ENCODE measurements around the gene MYLK4.

MYLK4 gene

GRCh38 chr6:2772840-2773239 is 22.1 kb upstream of the MYLK4 start:
- Histone ChIP-seq H2AK5ac (ENCODE audit: low read length, severe bottlenecking) (no peak overlapping the region), H3K4me2 (ENCODE audit: low read length, poor library complexity, severe bottlenecking) (no peak overlapping the region), H3K18ac (ENCODE audit: low read depth in 1 of 2, low read length in 2 of 2) (no peak overlapping the region), H2BK5ac (ENCODE audit: low read depth, low read length, poor library complexity, severe bottlenecking) (no peak overlapping the region), H2AFZ (ENCODE audit: low read depth, low read length) (no peak overlapping the region), H2BK120ac (ENCODE audit: low read depth, low read length) (no peak overlapping the region), H3K14ac (ENCODE audit: low read length in 2 of 2) (no peak overlapping the region), H3K27ac (ENCODE audit: low read length, poor library complexity, severe bottlenecking) (no peak overlapping the region), H3K27me3 (ENCODE audit: control insufficient read depth in 1 of 2, insufficient read depth in 1 of 2, low read length in 2 of 2) (no peaks in the 10 kb centered on the region), H3K4me1 (ENCODE audit: control insufficient read depth, insufficient read depth, low read depth, low read length) (peaks cover 6% of the 10 kb centered on the region), H2BK15ac (ENCODE audit: low read depth, poor library complexity, severe bottlenecking) (no peak overlapping the region), H3K23ac (ENCODE audit: low read length in 2 of 2) (no peak overlapping the region), H3K79me1 (replicated peaks; ENCODE audit: low read length, poor library complexity, severe bottlenecking) (peaks cover 16% of the 10 kb centered on the region), H3K4ac (ENCODE audit: low read depth in 1 of 2, low read length in 2 of 2) (no peak overlapping the region), H4K91ac (ENCODE audit: low read length) (no peak overlapping the region), H3K4me3 (ENCODE audit: insufficient read depth in 1 of 2, low read depth in 1 of 2, low read length in 2 of 2) (no peak overlapping the region), H3K9ac (ENCODE audit: low read length) (no peak overlapping the region), H3K9me3 (ENCODE audit: control insufficient read depth, low read length) (no peaks in the 10 kb centered on the region), H4K8ac (ENCODE audit: low read length) (no peak overlapping the region), H2BK12ac (ENCODE audit: low read length in 2 of 2) (no peak overlapping the region), H3K36me3 (ENCODE audit: control insufficient read depth in 1 of 2, insufficient read depth in 2 of 2, low read depth in 1 of 2, low read length in 2 of 2) (peaks cover 9 to 50% of the 10 kb centered on the region in 2 experiments)
- 96% methylated on average over 3 of the region's 3 CpGs for WGBS
- DNase-seq, result no peak

- Histone ChIP-seq H3K14ac (ENCODE audit: low read length in 2 of 2) (no peak overlapping the region), H3K4me3 (ENCODE audit: insufficient read depth in 1 of 2, low read depth in 1 of 2, low read length in 2 of 2) (no peak overlapping the region), H2BK15ac (ENCODE audit: low read depth, poor library complexity, severe bottlenecking) (no peak overlapping the region), H2BK5ac (ENCODE audit: low read depth, low read length, poor library complexity, severe bottlenecking) (no peak overlapping the region), H3K36me3 (ENCODE audit: control insufficient read depth in 1 of 2, insufficient read depth in 2 of 2, low read depth in 1 of 2, low read length in 2 of 2) (peaks cover 9 to 47% of the 10 kb centered on the region in 2 experiments), H3K9ac (ENCODE audit: low read length) (no peak overlapping the region), H3K4me1 (ENCODE audit: control insufficient read depth, insufficient read depth, low read depth, low read length) (peaks cover 11% of the 10 kb centered on the region), H3K27me3 (ENCODE audit: control insufficient read depth in 1 of 2, insufficient read depth in 1 of 2, low read length in 2 of 2) (no peaks in the 10 kb centered on the region), H3K27ac (ENCODE audit: low read length, poor library complexity, severe bottlenecking) (no peak overlapping the region), H2AK5ac (ENCODE audit: low read length, severe bottlenecking) (no peak overlapping the region), H3K9me3 (ENCODE audit: control insufficient read depth, low read length) (no peaks in the 10 kb centered on the region), H3K4ac (ENCODE audit: low read depth in 1 of 2, low read length in 2 of 2) (no peak overlapping the region), H2BK120ac (ENCODE audit: low read depth, low read length) (no peak overlapping the region), H3K18ac (ENCODE audit: low read depth in 1 of 2, low read length in 2 of 2) (no peak overlapping the region), H3K23ac (ENCODE audit: low read length in 2 of 2) (no peak overlapping the region), H4K8ac (ENCODE audit: low read length) (no peak overlapping the region), H4K91ac (ENCODE audit: low read length) (no peak overlapping the region), H2AFZ (ENCODE audit: low read depth, low read length) (no peak overlapping the region), H2BK12ac (ENCODE audit: low read length in 2 of 2) (no peak overlapping the region), H3K79me1 (replicated peaks; ENCODE audit: low read length, poor library complexity, severe bottlenecking) (peaks cover 10% of the 10 kb centered on the region), H3K4me2 (ENCODE audit: low read length, poor library complexity, severe bottlenecking) (no peak overlapping the region)
- WGBS, result 98% methylated on average over 4 of the region's 4 CpGs
- DNase-seq, result no peak
These were observed 20.4 kb upstream of the MYLK4 start for GRCh38 chr6:2771079-2771478.

GRCh38 chr6:2770171-2770570 is 19.4 kb upstream of the MYLK4 start:
- WGBS, result 88% methylated on average over 10 of the region's 13 CpGs
- Histone ChIP-seq H3K79me1 (replicated peaks; ENCODE audit: low read length, poor library complexity, severe bottlenecking) (peaks cover 10% of the 10 kb centered on the region), H3K4me1 (ENCODE audit: control insufficient read depth, insufficient read depth, low read depth, low read length) (peaks cover 11% of the 10 kb centered on the region), H3K4me2 (ENCODE audit: low read length, poor library complexity, severe bottlenecking) (no peak overlapping the region), H3K4ac (ENCODE audit: low read depth in 1 of 2, low read length in 2 of 2) (no peak overlapping the region), H3K27me3 (ENCODE audit: control insufficient read depth in 1 of 2, insufficient read depth in 1 of 2, low read length in 2 of 2) (no peaks in the 10 kb centered on the region), H2BK15ac (ENCODE audit: low read depth, poor library complexity, severe bottlenecking) (no peak overlapping the region), H4K8ac (ENCODE audit: low read length) (no peak overlapping the region), H3K23ac (ENCODE audit: low read length in 2 of 2) (no peak overlapping the region), H2AK5ac (ENCODE audit: low read length, severe bottlenecking) (no peak overlapping the region), H2BK5ac (ENCODE audit: low read depth, low read length, poor library complexity, severe bottlenecking) (no peak overlapping the region), H3K9ac (ENCODE audit: low read length) (no peak overlapping the region), H3K18ac (ENCODE audit: low read depth in 1 of 2, low read length in 2 of 2) (no peak overlapping the region), H2AFZ (ENCODE audit: low read depth, low read length) (no peak overlapping the region), H4K91ac (ENCODE audit: low read length) (no peak overlapping the region), H3K27ac (ENCODE audit: low read length, poor library complexity, severe bottlenecking) (no peak overlapping the region), H3K14ac (ENCODE audit: low read length in 2 of 2) (no peak overlapping the region), H3K4me3 (ENCODE audit: insufficient read depth in 1 of 2, low read depth in 1 of 2, low read length in 2 of 2) (no peak overlapping the region), H2BK12ac (ENCODE audit: low read length in 2 of 2) (no peak overlapping the region), H2BK120ac (ENCODE audit: low read depth, low read length) (no peak overlapping the region), H3K36me3 (ENCODE audit: control insufficient read depth in 1 of 2, insufficient read depth in 2 of 2, low read depth in 1 of 2, low read length in 2 of 2) (peaks cover 9 to 45% of the 10 kb centered on the region in 2 experiments), H3K9me3 (ENCODE audit: control insufficient read depth, low read length) (no peaks in the 10 kb centered on the region)
- DNase-seq, result no peak

- 94% methylated on average over 3 of the region's 6 CpGs for WGBS
- Histone ChIP-seq H2BK15ac (ENCODE audit: low read depth, poor library complexity, severe bottlenecking) (no peak overlapping the region), H3K14ac (ENCODE audit: low read length in 2 of 2) (no peak overlapping the region), H3K9ac (ENCODE audit: low read length) (peak overlapping the region; percentile 95), H2BK120ac (ENCODE audit: low read depth, low read length) (no peak overlapping the region), H3K4me3 (ENCODE audit: insufficient read depth in 1 of 2, low read depth in 1 of 2, low read length in 2 of 2) (peak overlapping the region in 1 of 2 experiments; percentile 95), H3K9me3 (ENCODE audit: control insufficient read depth, low read length) (no peaks in the 10 kb centered on the region), H2AFZ (ENCODE audit: low read depth, low read length) (no peak overlapping the region), H3K27ac (ENCODE audit: low read length, poor library complexity, severe bottlenecking) (no peak overlapping the region), H3K4me2 (ENCODE audit: low read length, poor library complexity, severe bottlenecking) (no peak overlapping the region), H4K91ac (ENCODE audit: low read length) (no peak overlapping the region), H3K27me3 (ENCODE audit: control insufficient read depth in 1 of 2, insufficient read depth in 1 of 2, low read length in 2 of 2) (no peaks in the 10 kb centered on the region), H2AK5ac (ENCODE audit: low read length, severe bottlenecking) (no peak overlapping the region), H3K79me1 (replicated peaks; ENCODE audit: low read length, poor library complexity, severe bottlenecking) (peaks cover 5% of the 10 kb centered on the region), H4K8ac (ENCODE audit: low read length) (no peak overlapping the region), H3K4me1 (ENCODE audit: control insufficient read depth, insufficient read depth, low read depth, low read length) (peaks cover 13% of the 10 kb centered on the region), H3K36me3 (ENCODE audit: control insufficient read depth in 1 of 2, insufficient read depth in 2 of 2, low read depth in 1 of 2, low read length in 2 of 2) (peaks cover 9 to 33% of the 10 kb centered on the region in 2 experiments), H3K23ac (ENCODE audit: low read length in 2 of 2) (no peak overlapping the region), H3K18ac (ENCODE audit: low read depth in 1 of 2, low read length in 2 of 2) (no peak overlapping the region), H2BK12ac (ENCODE audit: low read length in 2 of 2) (no peak overlapping the region), H2BK5ac (ENCODE audit: low read depth, low read length, poor library complexity, severe bottlenecking) (no peak overlapping the region), H3K4ac (ENCODE audit: low read depth in 1 of 2, low read length in 2 of 2) (no peak overlapping the region)
- no peak for DNase-seq
These were observed 18.0 kb upstream of the MYLK4 start for GRCh38 chr6:2768696-2769095.
